IMR-90 (cell line): ENCODE results near the gene BET1L.

ENCODE experiments used
- CEBPB ChIP-seq: IDR thresholded peaks from 2 replicates; pipeline ENCODE4 v1.6.1; 2012; ENCODE audit warnings: low read depth, low read length, improper control_type of control experiment
- FOS ChIP-seq: fragments of 150-350 bp; IDR thresholded peaks from 2 replicates; pipeline ENCODE4 v1.6.1; 2016; ENCODE audit warnings: low read depth, low read length
- MAFK ChIP-seq: IDR thresholded peaks from 2 replicates; pipeline ENCODE4 v1.6.1; 2012; ENCODE audit warnings: low read depth, low read length, improper control_type of control experiment
- MXI1 ChIP-seq: IDR thresholded peaks from 2 replicates; pipeline ENCODE4 v1.6.1; 2012; ENCODE audit warnings: low read depth, mild to moderate bottlenecking, low read length, moderate library complexity, borderline replicate concordance
- POLR2A ChIP-seq: IDR thresholded peaks from 2 replicates; pipeline ENCODE4 v1.6.1; 2012; ENCODE audit warnings: mild to moderate bottlenecking, low read depth, low read length
- RAD21 ChIP-seq: IDR thresholded peaks from 2 replicates; pipeline ENCODE4 v1.6.1; 2012; ENCODE audit warnings: low read length, improper control_type of control experiment
- RCOR1 ChIP-seq: IDR thresholded peaks from 2 replicates; pipeline ENCODE4 v1.6.1; 2012; ENCODE audit warnings: mild to moderate bottlenecking, low read length, improper control_type of control experiment; ENCODE audit not compliant: insufficient replicate concordance
- SMC3 ChIP-seq: fragments of 150-350 bp; IDR thresholded peaks from 2 replicates; pipeline ENCODE4 v1.6.1; 2016; ENCODE audit warnings: low read depth, mild to moderate bottlenecking, antibody characterized with exemption, low read length, moderate library complexity
- TF ChIP-seq, protein P1 (sequence below): conservative IDR thresholded peaks from 2 replicates; pipeline ENCODE4 v1.5.1; 2012; ENCODE audit warnings: mild to moderate bottlenecking, low read depth, low read length, improper control_type of control experiment
- TF ChIP-seq, protein P2 (sequence below): fragments of 150-350 bp; IDR thresholded peaks from 2 replicates; pipeline ENCODE4 v1.6.1; 2017; ENCODE audit warnings: mild to moderate bottlenecking, antibody characterized with exemption, low read length, low read depth

GRCh38 chr11:249062-249461 is 41.9 kb upstream of the BET1L start:
- TF ChIP-seq POLR2A, result no peak
- TF ChIP-seq, protein P1, sequence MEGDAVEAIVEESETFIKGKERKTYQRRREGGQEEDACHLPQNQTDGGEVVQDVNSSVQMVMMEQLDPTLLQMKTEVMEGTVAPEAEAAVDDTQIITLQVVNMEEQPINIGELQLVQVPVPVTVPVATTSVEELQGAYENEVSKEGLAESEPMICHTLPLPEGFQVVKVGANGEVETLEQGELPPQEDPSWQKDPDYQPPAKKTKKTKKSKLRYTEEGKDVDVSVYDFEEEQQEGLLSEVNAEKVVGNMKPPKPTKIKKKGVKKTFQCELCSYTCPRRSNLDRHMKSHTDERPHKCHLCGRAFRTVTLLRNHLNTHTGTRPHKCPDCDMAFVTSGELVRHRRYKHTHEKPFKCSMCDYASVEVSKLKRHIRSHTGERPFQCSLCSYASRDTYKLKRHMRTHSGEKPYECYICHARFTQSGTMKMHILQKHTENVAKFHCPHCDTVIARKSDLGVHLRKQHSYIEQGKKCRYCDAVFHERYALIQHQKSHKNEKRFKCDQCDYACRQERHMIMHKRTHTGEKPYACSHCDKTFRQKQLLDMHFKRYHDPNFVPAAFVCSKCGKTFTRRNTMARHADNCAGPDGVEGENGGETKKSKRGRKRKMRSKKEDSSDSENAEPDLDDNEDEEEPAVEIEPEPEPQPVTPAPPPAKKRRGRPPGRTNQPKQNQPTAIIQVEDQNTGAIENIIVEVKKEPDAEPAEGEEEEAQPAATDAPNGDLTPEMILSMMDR, result no peak
- no peak for TF ChIP-seq MAFK
- TF ChIP-seq CEBPB, result no peak
- TF ChIP-seq SMC3, result no peak
- TF ChIP-seq, protein P2, sequence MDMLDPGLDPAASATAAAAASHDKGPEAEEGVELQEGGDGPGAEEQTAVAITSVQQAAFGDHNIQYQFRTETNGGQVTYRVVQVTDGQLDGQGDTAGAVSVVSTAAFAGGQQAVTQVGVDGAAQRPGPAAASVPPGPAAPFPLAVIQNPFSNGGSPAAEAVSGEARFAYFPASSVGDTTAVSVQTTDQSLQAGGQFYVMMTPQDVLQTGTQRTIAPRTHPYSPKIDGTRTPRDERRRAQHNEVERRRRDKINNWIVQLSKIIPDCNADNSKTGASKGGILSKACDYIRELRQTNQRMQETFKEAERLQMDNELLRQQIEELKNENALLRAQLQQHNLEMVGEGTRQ, result no peak
- TF ChIP-seq FOS, result no peak
- no peak for TF ChIP-seq RCOR1
- TF ChIP-seq RAD21, result no peak
- no peak for TF ChIP-seq MXI1
